Keratinocyte (primary cell): Measurements from ENCODE around the gene RNF144B. TPM values are rescaled to one million over a fixed set of nuclear protein-coding genes. Genes with fewer than 3 reads are reported as not detected.
A peak's percentile ranks its signal among the peaks of the same experiment; 100 is the strongest.

Source experiments
- DNase-seq: peaks from one replicate; pipeline ENCODE4 v3.0.0-alpha.2; 2011; ENCODE audit warnings: low read depth, missing footprints, low spot score
- FAIRE-seq: peaks from 2 replicates; lab custom pipeline; 2011; peaks lifted over from hg19 to GRCh38; lab: Jason Lieb, UNC
- H2AFZ ChIP-seq: 2 replicates; pipeline ENCODE4 v1.6.0; 2012; ENCODE audit warnings: low read length, control low read depth, inconsistent platforms; ENCODE audit not compliant: control insufficient read depth
- H3K27ac ChIP-seq: 2 replicates; pipeline ENCODE4 v1.5.1; 2011; ENCODE audit warnings: low read length; ENCODE audit not compliant: control insufficient read depth, insufficient read depth
- H3K27me3 ChIP-seq: 3 replicates; pipeline ENCODE4 v1.6.0; 2011; ENCODE audit warnings: low read length; ENCODE audit not compliant: control insufficient read depth, insufficient read depth; ENCODE audit errors: extremely low read depth
- H3K36me3 ChIP-seq, 2 experiments: 2 replicates in 1 of 2; 3 replicates in 1 of 2; pipeline ENCODE4 v1.5.1; 2011; ENCODE audit warnings: low read length in 2 of 2, mild to moderate bottlenecking in 1 of 2; ENCODE audit not compliant: control insufficient read depth in 2 of 2, insufficient read depth in 2 of 2; ENCODE audit errors: extremely low read depth in 1 of 2
- H3K4me1 ChIP-seq: 3 replicates; pipeline ENCODE4 v1.5.1; 2011; ENCODE audit warnings: low read length; ENCODE audit not compliant: control insufficient read depth, insufficient read depth; ENCODE audit errors: extremely low read depth
- H3K4me2 ChIP-seq: 3 replicates; pipeline ENCODE4 v1.6.0; 2011; ENCODE audit warnings: low read depth, low read length; ENCODE audit not compliant: control insufficient read depth, insufficient read depth; ENCODE audit errors: extremely low read depth
- H3K4me3 ChIP-seq, 3 experiments: fragments of 200-600 bp in 1 of 3; sonication (generic) in 1 of 3; 2 replicates in 2 of 3; 3 replicates in 1 of 3; pipeline ENCODE4 v1.5.1; 2011 to 2016; ENCODE audit warnings: low read length in 3 of 3, mild to moderate bottlenecking in 3 of 3, control low read depth in 2 of 3, inconsistent platforms in 1 of 3, low read depth in 1 of 3, mixed read lengths in 1 of 3, mixed run types in 1 of 3, moderate library complexity in 1 of 3; ENCODE audit not compliant: control insufficient read depth in 2 of 3, insufficient read depth in 2 of 3; ENCODE audit errors: extremely low read depth in 1 of 3
- H3K79me2 ChIP-seq: 2 replicates; pipeline ENCODE4 v1.6.0; 2012; ENCODE audit warnings: low read length; ENCODE audit not compliant: control insufficient read depth, insufficient read depth
- H3K9ac ChIP-seq: 3 replicates; pipeline ENCODE4 v1.6.0; 2011; ENCODE audit warnings: low read length; ENCODE audit not compliant: control insufficient read depth, insufficient read depth; ENCODE audit errors: extremely low read depth
- H3K9me1 ChIP-seq: 3 replicates; pipeline ENCODE4 v1.6.0; 2011; ENCODE audit warnings: low read length; ENCODE audit not compliant: control insufficient read depth, insufficient read depth; ENCODE audit errors: extremely low read depth
- H3K9me3 ChIP-seq: 2 replicates; pipeline ENCODE4 v1.5.1; 2012; ENCODE audit warnings: low read depth, low read length; ENCODE audit not compliant: control insufficient read depth
- H4K20me1 ChIP-seq: 3 replicates; pipeline ENCODE4 v1.6.0; 2011; ENCODE audit warnings: low read length; ENCODE audit not compliant: control insufficient read depth, insufficient read depth; ENCODE audit errors: extremely low read depth
- CTCF ChIP-seq, 3 experiments: IDR thresholded peaks in 1 of 3; conservative IDR thresholded peaks in 1 of 3; optimal IDR thresholded peaks in 1 of 3; 2 replicates in 2 of 3; 3 replicates in 1 of 3; pipeline versions ENCODE3 to v1.5.1; 2011; ENCODE audit warnings: low read length in 3 of 3, mild to moderate bottlenecking in 3 of 3, moderate library complexity in 2 of 3, control low read depth in 1 of 3, inconsistent platforms in 1 of 3; ENCODE audit not compliant: insufficient read depth in 2 of 3; ENCODE audit errors: extremely low read depth in 1 of 3
- EZH2 ChIP-seq: IDR thresholded peaks from one replicate; pipeline ENCODE4 v1.6.1; 2012; ENCODE audit warnings: inconsistent platforms, mild to moderate bottlenecking, low read length, moderate library complexity
- dilution Hi-C: fragments of 300-500 bp; cut with MboI; formaldehyde crosslinking; loops from one replicate; pipeline ENCODE4 v1.7.0; 2020; ENCODE audit warnings: low sequenced_read_pairs; ENCODE audit not compliant: extremely low pct_ligation_motif_present
- polyA plus RNA-seq, 5 experiments: library from polyadenylated mRNA; depleted of rRNA in 3 of 5; stranded (reverse) in 3 of 5; stranded (forward) in 1 of 5; unstranded in 1 of 5; fragments of >200 nt; gene quantifications; 1 replicate in 1 of 5; 2 replicates in 3 of 5; 3 replicates in 1 of 5; pipeline versions ENCODE4 v1.2.1 to v1.2.3, GENCODE V29; 2011 to 2012; ENCODE audit warnings: missing spikeins in 2 of 5, low read depth in 1 of 5, low replicate concordance in 1 of 5

RNF144B gene
- polyA plus RNA-seq, 1 donor (not counting 4 experiments of a cell fraction or from before 2014, with no cell fraction given) = 9.0 TPM

GRCh38 chr6:18343741-18344140 is 43.4 kb upstream of the RNF144B start:
- Histone ChIP-seq H3K27me3 (no peaks in the 10 kb centered on the region), H3K27ac (peak overlapping the region; percentile 99), H3K9me3 (no peaks in the 10 kb centered on the region), H3K9ac (peak overlapping the region; percentile 67), H3K79me2 (no peaks in the 10 kb centered on the region), H4K20me1 (no peaks in the 10 kb centered on the region), H3K4me1 (peaks cover 53% of the 10 kb centered on the region), H3K4me3 (peak overlapping the region in 1 of 3 experiments; percentile 23), H3K36me3 (no peaks in the 10 kb centered on the region), H3K4me2 (peak overlapping the region; percentile 71), H3K9me1 (no peaks in the 10 kb centered on the region), H2AFZ (no peak overlapping the region)
- dilution Hi-C loops = no loop called here
- DNase-seq (no peak), FAIRE-seq (peak; percentile 79)
- TF ChIP-seq EZH2 (no peak), CTCF (optimal IDR thresholded peaks at IDR 0.05 in 1 of 3, IDR thresholded peaks at IDR 0.05 in 1 of 3, conservative IDR thresholded peaks at IDR 0.05 in 1 of 3; ENCODE audit: extremely low read depth in 1 of 3, insufficient read depth in 2 of 3, low read length in 3 of 3) (no peak)

- Histone ChIP-seq H3K9me1 (no peaks in the 10 kb centered on the region), H3K9ac (peak overlapping the region; percentile 56), H3K9me3 (no peaks in the 10 kb centered on the region), H4K20me1 (no peaks in the 10 kb centered on the region), H3K79me2 (no peaks in the 10 kb centered on the region), H3K4me3 (no peak overlapping the region), H3K4me1 (peaks cover 63% of the 10 kb centered on the region), H3K27ac (peak overlapping the region; percentile 70), H2AFZ (peak overlapping the region; percentile 6), H3K27me3 (no peaks in the 10 kb centered on the region), H3K4me2 (peak overlapping the region; percentile 5), H3K36me3 (no peaks in the 10 kb centered on the region)
- dilution Hi-C loops = no loop called here
- DNase-seq (no peak), FAIRE-seq (peak; percentile 69)
- TF ChIP-seq CTCF (optimal IDR thresholded peaks at IDR 0.05 in 1 of 3, IDR thresholded peaks at IDR 0.05 in 1 of 3, conservative IDR thresholded peaks at IDR 0.05 in 1 of 3; ENCODE audit: extremely low read depth in 1 of 3, insufficient read depth in 2 of 3, low read length in 3 of 3) (no peak), EZH2 (no peak)
Measured at GRCh38 chr6:18347021-18347577, 40.1 kb upstream of the RNF144B start.
